HG02571 (cell line): ENCODE data around the gene MED25.

ENCODE experiments used
- ATAC-seq: cut with Tn5 transposase; IDR thresholded peaks from one replicate; pipeline ENCODE4 v1.9.1; 2021; ENCODE audit warnings: mild to moderate bottlenecking, moderate library complexity; ENCODE audit not compliant: unreplicated experiment

MED25 gene

DNA sequence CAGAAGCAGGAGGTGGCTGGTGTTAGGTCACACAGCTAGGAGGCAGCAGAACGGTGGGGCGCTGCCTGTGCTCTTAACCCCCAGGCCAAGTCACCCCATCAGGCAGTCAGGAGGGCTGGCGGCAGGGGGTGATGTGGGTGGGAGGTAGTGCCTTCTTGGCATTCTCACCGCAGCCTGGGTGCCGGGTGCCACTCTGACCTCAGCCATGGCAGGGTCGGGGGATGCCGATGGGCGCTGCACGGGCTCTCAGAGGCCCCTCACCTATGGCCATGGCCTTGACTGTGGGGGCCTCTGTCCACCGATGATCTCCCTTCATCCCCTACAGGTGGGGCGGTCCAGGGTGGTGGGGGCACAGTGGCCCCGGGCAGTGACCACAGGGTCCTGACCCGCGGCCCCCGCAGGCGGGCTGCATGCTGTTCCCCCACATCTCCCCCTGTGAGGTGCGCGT, 38.5 kb downstream of the MED25 start:
- ATAC-seq, result no peak

DNA sequence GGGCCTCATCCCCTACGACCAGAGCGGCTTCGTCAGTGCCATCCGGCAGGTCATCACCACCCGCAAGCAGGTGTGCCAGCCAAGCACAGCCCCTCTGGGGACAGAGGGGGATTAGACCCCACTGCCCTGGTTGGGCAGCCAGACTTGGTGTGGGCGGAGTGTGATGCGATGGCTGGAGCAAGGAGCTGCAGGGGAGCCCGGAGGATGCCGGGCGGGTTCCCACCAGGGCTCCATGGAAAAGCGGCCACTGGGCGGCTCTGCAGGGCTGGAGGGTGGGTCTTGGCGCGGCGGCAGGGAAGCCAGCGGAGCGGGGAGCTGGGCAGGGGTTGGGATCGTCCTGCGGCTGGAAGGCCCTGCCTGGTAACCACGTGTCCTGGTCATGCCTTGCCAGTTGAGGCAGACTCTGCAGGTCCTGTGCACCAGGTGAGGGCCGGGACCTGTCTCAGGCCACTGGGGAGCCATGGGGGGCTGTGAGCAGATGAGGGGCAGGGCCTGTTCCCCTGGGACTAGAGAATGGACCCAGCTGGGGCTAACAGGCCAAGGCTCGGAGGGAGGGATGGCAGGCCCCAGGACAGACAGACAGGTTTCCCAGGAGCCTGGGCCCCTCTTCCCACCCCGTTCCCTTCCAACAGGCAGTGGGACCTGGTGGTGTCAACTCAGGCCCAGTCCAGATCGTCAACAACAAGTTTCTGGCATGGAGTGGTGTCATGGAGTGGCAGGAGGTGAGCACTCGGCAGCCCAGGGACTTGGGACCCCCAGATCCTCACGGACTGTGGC, 39.2 kb downstream of the MED25 start:
- ATAC-seq, result no peak

DNA sequence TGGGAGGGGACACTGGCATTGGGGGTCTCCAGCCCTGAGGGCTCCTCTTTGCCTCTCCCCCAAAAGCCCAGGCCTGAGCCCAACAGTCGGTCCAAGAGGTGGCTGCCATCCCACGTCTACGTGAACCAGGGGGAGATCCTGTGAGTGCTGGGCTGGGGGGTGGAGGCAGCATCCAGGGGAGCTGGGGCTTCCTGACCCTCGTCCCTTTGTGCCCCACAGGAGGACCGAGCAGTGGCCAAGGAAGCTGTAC, 39.7 kb downstream of the MED25 start:
- no peak for ATAC-seq

DNA sequence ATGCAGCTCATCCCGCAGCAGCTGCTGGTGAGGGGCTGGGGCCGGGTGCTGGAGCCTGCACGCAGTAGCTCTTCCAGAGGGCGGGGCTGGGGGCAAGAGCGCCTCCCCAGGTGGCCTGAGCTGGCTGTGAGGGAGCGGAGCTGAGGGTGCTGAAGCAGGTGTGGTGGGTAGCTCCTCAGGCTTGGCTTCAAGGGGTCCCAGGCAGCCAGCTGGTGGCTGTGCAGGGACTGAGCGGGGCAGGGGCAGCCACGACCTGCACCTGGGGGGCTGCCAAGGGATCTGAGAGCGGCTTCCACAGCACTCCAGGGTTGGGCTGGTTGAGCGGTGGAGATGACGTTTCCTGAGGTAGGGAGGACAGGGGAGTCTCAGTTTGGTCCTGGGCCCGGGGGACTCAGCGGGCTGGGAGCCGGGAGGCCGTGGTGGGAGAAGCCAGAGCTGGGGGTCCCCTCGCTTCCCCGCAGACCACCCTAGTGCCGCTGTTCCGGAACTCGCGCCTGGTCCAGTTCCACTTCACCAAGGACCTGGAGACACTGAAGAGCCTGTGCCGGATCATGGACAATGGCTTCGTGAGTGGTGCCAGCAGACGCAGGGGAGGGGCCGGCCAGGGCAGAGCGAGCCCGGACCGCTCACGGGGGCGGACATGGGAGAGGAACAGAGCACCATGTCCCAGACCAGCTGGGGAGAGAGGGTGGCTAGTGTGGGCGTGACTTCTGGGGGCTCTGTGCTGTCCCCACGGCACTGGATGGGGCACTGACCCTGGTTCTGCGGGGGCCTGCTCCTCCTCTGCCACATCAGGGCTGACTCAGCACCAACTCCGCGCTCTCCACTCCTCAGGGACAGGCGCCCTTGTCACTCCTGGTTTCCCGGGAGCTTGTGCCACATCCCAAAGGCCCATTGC, 40.2 kb downstream of the MED25 start:
- ATAC-seq, result no peak

DNA sequence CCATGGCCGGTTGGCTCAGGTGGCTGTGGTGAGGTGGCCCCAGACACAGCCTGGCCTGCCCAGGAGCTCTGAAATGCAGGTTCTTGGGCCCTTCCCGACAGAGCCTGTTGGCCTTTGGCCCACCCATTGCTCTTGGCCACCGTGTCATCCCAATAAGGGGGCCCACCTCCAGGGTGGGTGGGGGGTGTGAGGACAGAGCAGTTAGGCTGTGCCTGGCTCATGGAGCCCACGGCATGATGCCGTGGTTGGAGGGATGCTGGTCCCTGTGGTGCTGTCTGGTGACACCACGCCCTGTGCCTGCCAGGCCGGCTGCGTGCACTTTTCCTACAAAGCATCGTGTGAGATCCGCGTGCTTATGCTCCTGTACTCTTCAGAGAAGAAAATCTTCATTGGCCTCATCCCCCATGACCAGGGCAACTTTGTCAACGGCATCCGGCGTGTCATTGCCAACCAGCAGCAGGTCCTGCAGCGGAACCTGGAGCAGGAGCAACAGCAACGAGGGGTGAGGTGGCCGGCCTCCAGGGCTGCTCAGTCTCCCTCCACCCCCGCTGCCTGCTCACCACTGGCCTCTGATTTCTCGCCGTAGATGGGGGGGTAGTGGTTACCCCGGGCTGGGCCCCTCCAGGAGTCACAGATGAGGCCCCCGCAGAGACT, 41.7 kb downstream of the MED25 start:
- ATAC-seq, result no peak

DNA sequence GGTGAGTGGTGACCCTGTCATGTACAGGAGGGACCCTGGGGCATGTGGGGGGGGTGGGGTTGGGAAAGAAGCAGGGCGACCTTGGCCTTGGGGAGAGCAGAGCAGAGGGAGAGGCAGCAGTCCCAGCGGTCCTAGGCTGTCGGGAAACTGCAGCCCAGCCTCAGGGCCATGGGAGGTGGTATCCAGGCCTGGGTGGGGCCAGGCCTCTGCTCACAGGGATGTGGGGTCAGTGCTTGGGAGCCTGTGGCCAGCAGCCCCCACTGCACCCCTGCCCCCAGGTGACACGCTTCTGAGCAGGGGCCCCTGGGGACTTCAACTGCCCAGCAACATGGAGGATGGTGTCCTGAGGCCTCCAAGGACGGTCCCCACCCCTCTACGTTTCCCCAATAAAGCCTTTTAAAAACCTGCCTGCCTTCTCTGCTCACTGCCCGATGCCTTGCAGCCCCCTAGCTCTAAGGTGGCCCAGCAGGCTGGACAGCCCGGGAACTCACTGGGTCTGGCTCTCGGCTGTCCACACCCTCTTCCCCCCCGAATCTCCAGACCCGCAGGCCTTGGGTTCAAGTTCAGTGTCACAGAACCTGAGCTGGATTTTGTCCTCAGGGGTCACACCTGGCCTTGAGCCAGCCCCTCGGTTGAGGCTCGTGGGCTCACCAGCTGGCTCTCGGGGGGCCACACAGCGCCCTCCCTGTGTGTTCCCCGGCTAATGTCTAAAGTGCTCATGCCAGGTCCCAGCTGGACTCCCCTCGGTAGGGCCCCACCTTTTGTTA, 42.4 kb downstream of the MED25 start:
- ATAC-seq, result no peak

DNA sequence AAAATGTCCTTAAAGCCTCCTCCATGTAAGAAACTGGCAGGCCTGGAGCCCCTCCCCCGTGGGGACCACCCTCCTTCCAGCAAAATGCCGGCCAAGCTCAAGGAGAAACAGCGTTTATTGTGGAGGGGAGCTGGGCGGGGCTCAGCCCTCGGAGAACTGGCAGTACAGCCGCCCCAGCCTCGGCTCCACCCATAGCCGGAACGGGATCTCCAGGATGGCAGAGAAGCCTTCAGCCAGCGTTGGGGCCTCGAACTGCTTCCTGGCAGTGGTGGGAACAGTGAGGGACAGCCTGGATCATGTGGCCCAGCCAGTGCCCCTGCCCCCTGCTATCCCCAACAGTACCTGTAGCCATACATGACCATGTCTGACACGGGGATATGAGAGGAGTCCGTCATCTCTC, 43.0 kb downstream of the MED25 start:
- ATAC-seq, result no peak

DNA sequence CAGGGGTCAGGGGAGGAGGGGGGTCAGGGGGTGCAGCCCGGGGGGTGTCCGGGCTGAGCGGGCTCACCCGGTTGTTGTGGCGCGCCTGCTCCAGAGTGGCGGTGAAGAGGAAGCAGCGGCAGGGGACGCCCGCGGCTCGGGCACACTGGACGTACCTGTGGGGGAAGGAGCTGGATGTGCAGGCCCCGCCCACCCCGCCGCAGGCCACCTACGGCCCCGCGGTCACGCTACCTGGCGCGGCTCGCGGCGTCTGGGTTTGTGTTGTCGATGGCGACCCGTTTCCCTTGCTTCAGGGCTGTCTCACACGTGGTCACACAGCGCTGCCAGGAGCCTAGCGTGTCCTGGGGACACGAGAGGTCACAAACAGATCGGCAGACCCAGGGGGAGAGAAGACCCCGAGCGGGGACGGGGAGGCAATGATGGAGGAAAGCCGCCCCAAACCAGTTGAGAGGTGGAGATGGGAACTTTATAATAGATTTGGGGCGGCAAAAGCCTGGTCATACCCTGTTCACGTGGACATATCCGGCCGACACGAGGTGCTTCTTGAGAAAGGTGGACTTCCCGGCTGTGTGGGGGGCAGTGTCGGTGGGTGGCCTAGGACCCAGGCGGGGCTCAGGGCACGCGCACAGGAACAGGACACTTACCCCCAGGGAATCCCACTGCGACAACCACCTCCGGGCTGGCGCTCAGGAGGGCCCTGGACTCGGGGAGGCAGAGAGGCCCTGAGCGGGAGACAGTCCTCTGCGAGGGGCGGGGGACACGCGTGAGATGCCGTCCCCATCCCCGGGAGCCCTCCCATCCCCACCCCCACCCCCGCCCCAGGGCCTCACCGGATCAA, 43.7 kb downstream of the MED25 start:
- no peak for ATAC-seq

DNA sequence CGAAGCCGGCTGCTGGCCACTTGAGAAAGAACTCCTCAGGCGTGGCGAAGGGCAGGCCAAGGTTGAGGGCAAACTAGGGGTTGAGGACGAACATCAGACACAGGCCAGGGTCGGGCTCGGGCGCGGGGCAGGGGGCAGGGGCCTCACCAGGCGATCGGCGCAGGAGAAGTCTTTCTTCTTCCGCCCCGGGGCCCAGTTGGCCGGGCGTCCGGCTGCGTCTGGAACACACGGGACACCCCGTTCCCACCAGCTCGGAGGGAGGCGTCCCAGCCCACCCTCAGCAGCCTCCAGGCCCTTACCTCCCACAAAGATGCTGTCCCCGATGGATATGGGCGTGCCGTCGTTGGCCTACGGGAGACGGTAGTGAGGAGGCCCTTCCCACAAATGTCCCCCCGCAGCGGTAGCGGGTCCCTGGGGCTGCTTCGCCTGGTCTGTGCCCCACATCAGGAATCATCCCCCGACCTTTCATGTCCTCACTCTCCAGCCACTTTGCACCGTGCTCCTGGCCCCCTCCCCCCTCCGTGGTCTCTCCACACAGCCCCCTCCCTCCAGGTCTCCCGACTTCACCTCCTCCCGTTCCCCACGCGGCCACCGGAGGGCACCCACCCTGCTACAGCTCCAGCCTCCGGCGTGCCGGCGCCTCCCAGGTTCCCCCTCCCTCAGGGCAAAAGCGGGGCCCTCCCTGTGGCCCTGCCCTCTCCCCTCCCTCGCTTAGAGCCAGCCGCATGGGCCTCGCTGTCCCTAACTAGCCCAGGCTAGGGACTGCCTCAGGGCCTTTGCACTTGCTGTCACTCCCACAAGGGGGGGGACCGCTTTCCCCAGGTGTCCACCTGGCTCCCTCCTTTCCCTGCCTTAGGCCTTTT, 44.5 kb downstream of the MED25 start:
- ATAC-seq, result no peak

DNA sequence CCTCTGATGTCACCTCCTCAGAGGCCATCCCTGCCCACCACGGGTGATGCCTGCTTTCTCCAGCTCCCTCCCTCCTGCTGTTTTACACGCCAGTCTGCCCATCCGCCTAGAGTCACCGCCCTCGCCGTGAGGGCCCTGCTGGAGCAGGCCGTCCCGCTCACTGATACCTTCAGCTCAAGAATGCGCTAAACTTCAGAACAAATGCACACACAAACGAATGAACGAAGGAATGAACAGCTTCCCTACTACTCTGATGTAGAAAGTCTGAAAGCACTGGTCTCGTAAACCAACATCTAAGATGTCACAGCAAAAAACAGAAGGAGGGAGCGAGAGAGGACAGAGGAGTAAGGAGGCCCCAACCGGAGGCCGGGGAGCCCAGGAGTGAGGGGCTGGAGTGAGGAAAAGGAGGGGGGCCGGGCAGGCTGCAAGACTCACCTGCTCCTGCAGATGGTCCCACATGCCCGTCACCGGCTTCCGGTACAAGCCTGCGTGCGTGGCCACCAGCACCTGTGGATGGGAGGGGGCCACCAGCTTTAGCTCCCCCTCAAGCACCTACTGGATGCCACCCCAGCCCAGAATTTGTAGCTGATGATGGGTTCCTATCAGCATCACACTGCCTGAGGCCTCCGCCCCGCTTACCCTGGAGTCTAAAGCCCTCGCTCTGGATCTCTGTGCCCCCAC, 45.3 kb downstream of the MED25 start:
- no peak for ATAC-seq

DNA sequence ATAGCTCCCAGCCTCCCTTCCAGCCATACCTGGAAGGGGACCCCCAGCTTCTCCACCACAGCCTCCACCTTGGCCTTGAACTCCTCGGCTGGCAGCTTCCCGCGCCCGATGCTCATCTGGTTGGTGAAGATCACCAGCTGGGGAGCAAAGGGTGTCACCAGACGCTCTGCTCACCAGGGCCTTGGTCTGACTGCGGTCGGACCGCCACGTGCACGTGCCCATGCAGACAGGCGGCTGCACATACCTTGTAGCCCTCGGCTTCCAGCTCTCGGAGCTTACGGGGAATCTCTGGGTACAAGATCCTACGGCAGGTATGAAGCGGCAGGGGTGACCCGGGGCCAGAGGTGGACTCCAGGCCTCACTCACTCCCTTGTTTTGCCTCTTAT, 45.8 kb downstream of the MED25 start:
- ATAC-seq, result no peak

DNA sequence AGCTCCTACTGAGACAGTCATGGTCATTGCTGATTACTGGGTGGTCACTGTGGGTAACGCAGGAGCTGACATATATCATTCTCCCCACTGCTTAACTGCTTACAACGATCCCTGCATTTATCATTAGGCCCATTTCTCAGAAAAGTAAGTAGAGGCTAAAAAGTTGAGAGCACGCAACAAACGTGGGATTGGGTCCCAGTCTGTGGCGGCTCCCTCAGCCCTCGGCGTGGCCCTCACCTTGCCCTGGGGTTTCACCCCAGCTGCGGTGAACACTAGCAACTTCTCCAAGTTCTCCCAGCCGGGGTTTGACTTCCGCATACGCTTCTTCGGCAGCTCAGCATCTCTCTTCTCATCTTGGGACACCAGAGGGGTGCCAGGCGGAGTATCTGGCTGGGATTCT, 46.8 kb downstream of the MED25 start:
- ATAC-seq, result no peak

DNA sequence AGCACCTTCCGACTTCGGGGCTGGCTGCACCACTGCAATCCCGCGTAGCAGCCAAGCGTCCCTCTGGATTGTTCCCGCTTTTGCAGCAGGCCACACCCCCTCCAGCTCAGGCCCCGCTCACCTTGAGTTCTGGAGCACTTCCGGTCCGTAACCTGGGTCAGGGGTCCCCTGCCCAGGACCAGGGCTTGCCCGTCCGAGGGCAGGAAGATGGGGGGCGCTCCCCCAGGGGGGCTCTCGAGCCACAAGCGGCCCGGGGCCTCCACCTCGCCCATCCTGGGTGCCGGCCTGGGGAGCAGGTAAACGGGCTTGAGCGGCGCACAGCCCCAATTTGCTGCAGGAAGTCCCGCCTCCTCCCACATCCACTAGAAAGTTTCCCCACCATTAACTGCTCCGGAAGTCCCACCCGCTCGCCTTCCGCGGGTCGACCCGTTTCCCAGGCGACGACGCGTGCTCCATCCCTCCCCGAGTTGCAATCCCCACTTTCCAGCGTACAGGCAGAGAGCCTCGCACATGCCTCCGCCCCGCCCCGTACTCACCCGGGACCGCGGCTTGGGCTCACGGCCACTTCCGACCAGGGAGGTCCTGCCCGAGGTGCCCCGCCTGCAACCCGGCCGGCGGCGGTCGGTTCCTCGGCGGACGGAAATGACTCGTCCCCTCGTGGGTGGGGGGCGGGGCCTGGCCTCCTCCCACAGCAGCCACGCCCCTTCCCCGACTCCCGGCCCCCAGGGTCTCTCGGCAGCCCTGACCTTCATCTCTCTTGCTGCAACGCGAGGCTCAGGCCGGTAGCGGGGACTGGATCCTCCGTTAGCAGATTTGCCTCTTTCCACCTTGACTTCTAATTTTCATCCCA, 49.1 kb downstream of the MED25 start, which contains the start of gene PNKP:
Gene PNKP (minus strand): TSS at position 644 of the 850 bp plus-strand sequence. CDS start 372 bp downstream, at position 272.
- peak; percentile 32 for ATAC-seq

DNA sequence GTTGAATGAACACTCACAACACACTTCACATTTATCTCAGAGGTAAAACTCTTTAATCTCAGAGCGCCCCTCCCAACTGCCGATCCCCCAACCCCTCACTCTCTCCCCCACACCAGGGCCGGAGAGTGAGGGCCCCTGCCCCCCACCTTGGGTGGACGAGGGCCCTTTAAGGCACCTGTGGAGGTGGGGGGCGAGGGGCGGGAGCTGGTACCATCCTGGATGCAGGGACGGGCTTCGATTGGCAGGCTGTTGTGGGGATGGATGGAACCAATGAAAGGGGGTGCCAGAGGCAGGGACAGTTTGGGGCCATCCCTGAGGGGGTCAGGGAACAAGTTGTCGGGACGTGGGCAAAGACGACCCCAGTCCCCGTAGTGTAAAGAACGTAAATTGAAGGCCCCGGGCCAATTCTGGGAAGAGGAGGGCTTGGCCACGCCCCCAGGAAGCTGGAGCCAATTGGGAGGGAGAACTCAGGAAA, 51.0 kb downstream of the MED25 start:
- peak; percentile 1 for ATAC-seq

DNA sequence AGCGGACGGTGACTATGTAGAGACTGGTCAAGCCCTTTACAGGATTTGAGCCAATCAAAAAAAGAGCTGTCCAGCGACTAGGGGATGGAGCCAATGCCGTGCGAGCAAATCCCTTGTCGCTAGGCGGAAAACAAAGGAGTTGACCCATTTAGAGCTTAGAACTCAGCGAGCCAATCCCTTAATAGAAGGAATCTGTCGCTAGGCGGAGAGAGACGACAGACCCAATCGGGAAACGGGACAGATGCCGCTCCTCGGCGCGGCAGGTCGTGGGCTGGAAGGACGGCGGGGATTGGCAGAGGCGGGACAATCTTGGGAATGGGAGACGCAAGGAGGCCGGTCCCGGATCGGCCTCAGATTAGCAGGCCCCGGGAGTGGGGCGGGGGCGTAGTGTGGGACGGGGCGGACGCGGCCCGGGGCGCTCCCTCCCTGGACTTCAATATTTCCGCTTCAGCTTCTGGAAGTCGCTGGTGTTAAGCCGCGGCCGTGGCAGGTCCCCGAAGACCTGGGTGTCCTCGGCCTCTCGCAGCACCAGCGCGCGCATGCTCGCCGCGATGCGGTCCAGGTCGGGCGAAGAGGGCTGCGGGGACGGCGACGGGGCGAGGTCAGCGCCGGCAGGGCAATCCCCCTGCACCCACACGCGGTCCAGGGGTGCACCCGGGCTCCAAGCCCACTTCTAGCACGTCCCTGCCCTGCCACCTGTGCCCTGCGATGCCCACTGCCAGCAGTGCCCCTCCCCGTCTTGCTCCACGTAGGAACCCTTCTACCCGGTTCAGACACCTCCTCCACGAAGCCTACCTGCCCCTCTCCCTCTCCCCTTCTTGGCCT, 51.6 kb downstream of the MED25 start:
- peak; percentile 63 for ATAC-seq

DNA sequence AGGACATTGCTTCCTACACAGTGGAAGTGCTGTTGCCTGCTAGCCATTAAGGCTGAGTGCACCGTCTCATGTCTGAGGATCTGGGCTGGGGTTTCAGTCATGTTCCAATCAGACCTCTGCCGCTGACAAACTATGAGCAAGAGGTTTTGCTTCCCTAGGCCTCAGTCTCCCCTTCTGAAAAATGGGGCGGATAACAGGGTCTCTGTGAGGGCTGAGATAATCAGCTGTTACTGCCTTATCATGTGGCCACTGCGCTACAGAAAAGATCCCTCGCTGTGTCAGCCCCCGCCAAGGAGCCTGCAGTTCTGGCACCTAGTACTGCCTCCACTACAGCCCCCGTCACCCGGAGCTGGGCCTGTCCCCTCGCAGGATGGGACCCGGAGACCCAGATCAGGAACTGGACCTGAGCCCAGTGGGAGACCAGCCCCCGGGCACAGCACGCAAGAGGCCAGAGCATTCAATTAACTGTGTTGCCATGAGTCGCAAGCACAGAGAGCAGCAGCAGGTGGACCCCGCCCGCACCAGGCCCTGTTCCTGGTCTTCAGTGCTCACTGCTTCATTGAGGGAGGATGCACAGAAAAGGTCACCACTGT, 52.3 kb downstream of the MED25 start:
- ATAC-seq, result no peak
